Measurements from ENCODE around the gene EDC3. TPM values are rescaled to one million over a fixed set of nuclear protein-coding genes. Genes with fewer than 3 reads are reported as not detected.
"Not testable (repeated sequence)": the region's sequence is repeated elsewhere in the genome, so short reads cannot be mapped to it uniquely, and the experiment has no call there.

Gene EDC3
- total RNA-seq, 1 donor from 2014 or later, result 39.9 TPM

DNA sequence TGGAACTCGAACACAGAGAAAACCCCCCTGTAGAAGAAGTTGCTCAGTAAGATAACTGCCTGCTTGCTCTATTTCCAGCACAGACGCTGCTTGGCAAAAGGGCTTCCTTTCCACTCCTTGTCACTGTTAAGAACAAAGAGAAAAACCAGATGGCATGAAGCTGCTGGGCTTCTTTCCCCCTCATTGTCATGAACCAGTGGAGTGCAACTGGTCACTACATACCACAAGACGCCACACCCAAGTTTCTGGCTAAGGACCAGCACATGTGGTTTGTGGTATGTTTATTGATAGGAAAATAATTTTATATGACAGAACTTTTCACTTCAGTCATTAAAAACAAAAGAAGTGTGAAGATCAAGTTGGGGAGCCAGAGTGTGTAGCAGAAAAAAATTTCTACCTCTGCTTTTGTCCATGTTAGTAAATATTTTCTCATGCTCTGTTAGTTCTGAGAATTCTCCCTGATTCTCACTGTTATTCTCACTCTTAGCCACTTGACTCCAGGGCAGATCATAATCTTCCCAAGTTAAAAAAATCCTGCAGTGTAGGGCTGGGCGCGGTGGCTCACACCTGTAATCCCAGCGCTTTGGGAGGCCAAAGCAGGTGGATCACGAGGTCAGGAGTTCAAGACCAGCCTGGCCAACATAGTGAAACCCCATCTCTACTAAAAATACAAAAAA, 42.3 kb downstream of the EDC3 start:
- DNase-seq (ENCODE audit: extremely low read depth, low read depth, low spot score), result no peak

DNA sequence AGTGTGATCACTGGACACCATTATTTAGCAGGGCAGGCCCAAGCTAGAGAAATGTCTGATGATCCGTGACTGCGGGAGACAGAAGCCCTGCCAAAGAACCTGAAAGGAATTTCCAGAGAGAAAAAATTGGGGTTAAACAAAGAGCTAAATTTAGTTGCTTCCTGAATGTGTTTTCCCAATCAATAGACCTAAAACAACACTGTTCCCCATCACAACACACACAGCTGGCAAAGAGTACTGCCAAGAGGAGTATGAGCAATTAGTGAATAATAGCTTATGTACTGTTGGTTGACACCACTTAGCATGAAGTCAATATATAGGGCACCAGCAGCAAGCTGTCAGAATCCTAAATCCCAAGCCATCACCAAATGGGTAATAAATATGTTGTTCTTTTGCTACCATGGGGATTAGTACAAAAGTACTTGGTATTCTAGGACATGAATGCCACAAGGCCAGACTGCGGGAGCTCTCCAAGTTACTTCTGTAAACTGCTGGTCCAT, 44.5 kb downstream of the EDC3 start:
- DNase-seq (ENCODE audit: extremely low read depth, low read depth, low spot score), result no peak

DNA sequence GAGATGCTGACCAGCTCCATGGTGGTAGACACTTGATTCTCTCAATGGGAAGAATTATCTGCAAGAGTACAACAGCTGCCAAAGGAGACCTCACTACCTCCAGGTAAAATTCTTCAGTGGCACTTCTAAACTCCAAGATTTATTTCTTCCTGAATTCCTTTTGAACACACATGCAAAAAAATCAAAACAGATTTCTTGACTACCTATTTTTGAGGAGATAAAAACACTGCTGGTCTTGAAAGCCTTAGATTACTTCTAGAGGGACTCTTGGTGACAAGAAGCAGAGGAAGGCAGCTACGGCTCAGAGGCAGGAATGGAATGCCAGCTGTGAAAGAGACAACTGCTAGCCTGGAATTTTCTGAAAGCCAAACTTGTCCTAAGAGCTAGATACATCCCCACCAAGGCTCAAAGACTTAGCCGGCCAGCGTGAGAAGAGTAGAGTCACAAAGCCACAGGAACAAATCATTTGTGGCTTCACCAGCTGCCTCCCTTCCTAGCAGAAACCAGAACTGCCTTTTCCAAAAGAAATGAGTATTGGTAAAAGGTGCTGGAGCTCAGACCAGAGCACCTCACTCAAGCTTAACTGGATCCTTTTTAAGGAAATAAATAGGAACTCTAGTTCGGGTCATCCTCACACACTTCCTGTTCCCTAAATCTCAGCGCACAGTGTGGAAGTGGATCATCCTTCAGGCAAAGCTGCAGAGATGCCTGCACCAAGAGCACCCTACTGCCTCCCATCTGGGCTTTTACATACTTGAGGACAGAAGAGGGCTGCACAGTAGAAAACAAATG, 47.6 kb downstream of the EDC3 start:
- DNase-seq (ENCODE audit: extremely low read depth, low read depth, low spot score), result no peak

DNA sequence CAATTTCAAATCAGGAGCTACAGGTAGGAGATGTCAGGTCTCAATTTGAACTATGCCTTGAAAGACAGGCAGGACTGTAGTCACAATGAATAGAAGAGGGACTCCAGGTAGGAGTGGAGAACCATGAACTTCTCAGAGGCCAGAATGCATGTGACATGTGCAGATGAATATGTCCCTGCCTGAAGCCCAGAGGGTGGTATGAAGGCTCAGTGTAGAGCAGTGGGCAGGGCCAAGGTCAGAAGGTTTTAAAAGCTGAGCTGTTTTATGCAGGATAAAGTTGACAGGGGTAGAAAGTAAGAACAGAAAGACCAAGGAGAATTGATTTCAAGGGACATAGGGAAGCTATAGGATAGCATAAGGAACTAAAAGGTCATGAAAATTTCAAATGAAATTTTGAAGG, 49.3 kb downstream of the EDC3 start:
- DNase-seq (ENCODE audit: extremely low read depth, low read depth, low spot score), result no peak

DNA sequence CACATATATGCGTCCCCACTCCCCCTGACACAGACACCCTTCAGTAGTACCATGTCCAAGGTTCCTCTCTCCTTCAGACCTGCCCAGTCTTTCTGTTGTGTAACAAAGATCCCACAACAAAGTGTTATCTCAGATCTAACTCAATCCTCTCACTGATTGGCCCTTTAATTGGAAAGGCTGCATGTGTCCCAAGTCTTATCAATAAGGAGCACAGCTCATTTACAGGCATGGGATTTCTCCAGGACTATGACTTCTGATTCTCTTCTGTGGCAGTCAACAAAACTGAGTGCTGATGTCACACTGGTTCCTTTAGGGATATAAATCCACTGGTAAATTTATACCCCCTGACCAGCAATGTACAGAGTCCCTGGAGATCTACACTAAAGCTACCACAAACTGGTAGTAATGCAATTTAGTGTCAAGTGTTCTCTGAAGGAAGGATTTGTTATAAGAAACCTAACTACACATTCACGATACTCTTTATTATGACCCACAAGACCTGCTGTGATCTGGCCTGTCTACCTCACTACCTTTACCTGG, 52.1 kb downstream of the EDC3 start:
- DNase-seq (ENCODE audit: extremely low read depth, low read depth, low spot score), result no peak

DNA sequence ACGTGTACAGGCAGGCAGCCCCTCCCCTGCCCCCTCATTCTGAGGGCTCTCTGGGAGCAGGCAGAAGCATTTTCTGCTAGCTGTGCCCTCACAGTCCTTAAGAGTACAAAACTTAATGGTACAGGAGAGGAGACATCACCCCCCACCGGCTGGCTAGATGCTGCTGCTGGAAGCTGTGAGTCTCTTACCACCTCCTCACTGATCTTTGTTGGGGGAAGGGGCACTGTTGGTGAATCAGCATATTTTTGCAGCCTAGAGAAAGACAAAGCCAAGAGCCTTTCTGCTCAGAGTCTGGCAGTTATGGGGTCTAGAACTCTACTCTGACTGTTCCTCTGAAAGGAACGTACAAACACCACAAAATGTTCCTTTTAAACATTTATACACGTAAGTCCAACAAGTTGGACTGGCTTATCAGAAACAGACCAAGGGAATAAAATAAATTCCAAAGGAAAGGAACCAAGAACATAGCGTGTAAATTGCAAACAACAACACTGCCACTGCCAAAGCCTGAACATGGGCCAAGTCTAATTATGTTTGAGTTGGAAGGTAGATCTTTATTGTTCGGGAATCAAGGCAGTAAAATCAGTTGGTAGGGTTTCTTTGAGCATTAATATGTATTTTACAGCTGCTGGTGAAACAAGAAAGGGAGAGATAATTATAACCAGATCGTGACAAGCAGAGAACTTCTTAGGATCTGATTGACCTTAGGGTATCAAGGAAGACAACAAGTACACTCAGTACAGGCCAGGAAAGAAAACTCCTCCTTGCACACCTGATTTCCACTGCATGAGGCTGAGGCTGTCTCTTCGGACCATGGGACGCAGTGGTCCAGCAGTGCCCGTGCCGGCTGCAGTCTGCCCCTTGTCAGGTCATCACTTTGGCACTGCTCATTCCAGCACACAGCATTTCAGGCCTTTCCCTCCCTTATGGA, 52.8 kb downstream of the EDC3 start:
- no peak for DNase-seq (ENCODE audit: extremely low read depth, low read depth, low spot score)

DNA sequence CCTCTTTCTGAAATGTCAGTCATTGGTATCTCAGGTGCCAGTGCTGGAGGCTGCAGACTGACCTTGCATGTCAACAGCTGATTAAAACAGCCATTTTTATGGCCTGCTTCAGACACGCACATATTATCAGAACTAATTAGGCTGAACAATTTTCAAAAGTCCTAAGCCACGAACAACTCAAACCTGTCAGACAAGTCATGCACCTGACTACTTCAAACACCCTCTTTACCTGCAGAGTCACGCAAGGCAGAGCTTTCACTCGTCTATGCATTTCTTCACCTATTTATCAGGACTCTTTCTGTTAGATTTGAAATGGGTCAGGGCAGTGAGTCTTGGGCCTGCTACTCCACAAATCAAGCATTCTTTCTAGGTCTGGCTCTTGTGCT, 53.5 kb downstream of the EDC3 start:
- DNase-seq (ENCODE audit: extremely low read depth, low read depth, low spot score), result no peak

DNA sequence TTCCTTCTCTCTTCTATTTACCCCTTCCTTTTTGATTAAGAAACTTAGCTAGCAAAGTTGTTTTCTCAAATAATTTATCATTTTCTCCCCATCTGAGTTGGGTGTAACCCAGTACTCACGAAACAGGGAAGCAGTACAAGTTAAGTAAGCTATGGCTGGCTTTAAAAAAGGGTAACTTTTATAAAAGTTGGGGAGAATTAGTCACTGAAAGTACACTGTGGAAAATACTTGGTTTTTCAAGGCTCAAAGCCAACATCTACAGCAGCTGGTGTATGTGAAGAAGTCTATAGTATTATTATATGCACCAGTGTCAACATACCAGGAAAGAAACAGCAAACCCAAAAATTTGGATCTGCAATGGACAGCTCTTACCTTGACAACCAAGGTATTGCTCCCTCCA, 54.7 kb downstream of the EDC3 start:
- no peak for DNase-seq (ENCODE audit: extremely low read depth, low read depth, low spot score)

DNA sequence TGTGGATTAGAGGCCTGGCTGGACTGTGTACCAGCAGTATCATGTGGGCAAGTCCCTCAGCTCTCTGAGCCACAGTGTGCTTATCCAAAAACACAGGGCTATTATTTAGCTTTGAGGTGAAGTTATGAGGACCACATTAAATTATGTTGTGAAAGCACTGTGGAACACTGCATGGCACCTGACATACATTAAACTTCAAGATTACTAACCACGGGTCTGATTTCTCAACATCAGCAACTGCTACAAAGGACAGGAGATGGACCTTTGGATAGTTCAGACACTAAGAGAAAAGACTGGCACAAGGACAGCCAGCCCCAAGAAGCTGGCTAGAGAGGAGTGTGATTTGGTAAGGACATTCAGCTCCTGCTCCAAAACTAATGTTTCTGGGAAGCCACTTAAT, 58.8 kb downstream of the EDC3 start:
- DNase-seq (ENCODE audit: extremely low read depth, low read depth, low spot score), result no peak

DNA sequence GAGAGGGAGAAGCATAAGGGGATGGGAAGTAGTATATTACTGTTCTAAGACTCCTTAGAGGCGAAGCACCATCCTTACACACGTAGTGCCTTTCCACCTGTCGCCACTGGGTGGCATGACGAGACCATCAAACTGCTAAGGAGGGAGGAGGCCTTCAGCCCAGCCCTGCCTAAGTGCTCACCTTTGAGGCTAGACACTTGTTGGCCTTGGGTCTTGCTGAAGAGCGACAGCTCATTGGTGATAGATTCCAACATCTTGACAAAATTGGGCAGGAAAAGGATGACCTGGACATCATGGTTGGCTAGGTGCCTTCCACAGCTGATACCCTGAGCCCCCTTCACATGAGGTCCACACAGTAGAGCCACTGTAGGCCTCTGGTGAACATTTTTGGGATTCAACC, 60.6 kb downstream of the EDC3 start:
- no peak for DNase-seq (ENCODE audit: extremely low read depth, low read depth, low spot score)

DNA sequence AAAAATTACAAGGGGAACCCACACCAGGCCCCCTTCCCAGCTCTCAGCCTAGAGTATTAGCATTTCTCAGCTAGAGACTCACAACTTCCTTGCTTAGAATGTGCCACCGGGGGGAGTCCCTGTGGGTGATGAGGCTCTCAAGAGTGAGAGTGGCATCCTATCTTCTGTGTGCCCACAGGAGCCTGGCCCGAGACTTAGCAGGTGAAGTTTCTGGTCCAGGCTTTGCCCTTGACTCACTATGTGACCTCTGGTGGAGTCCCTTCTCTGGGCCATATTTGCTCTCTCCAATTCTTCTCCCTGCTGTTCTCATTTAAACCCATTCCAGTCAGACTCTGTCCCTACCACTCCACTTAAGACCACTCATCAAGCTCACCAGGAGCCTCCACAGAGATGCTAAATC, 62.0 kb downstream of the EDC3 start:
- DNase-seq (ENCODE audit: extremely low read depth, low read depth, low spot score), result no peak

DNA sequence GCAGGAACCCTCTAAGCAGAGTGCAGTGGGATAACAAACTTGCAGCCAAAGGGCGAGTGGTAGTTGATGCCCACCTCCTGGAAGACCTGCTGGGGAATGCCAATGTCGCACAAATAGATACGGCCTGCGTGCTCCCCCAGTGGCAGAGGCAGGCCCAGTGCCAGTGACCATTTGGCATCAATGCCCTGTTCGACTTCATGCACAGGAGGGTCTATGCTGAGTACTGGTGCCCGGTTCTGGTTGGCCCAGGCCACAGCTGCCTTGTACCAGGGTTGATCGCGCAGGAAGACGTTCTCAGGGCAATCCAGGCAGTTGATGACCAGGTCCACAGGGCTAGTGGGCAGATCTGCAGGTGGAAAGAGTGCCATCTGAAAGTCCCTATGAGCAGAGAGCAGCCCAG, 63.2 kb downstream of the EDC3 start:
- no peak for DNase-seq (ENCODE audit: extremely low read depth, low read depth, low spot score)

DNA sequence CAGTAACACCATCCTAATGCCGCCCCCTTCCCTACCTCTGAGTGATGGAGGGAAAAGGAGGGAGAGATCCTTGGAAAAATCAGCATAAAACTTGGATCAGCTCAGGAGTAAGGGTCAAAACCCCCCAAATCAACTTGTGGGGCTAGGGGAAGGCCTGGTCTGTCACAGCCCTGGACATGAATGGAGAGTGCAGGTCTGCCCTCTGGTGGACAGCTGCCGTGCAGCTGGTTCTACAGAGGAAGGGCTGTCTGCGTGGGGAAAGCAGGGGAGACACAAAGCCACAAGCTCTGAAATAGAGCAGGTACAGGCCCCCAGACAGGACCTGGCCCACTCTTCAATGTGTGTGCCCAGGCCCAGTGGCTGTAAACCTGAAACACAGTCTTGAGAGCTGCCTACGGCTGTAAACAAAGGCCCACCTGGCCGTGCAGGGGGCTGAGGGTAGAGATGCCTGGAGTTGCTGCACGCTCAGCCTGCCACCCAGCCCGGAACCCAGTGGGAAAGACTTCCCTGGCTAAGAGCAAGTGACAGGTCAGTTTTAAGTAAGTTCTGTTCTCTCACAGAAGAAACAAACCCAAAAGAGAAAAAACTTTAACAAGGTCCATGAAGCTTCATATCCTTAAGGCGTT, 63.8 kb downstream of the EDC3 start:
- no peak for DNase-seq (ENCODE audit: extremely low read depth, low read depth, low spot score)

DNA sequence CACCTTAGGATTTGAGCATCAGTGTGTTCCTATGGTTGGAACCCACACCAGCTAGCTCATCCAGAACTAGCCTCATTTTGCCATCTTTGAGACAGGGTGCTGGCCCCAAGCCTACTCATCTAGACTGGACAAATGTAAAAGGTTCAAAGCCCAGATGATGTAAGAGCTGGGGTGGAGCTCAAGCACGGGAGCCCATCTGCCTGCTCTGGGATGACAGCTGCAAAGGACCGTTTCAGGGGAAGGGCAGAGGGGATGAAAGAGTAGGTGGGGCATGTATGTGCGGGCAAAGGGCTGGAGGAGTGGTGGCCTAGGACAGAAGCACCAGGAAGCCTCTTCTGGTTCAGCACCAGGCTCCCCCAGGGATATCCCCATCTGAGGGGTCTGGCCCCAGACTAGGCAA, 64.4 kb downstream of the EDC3 start:
- DNase-seq (ENCODE audit: extremely low read depth, low read depth, low spot score), result no peak

DNA sequence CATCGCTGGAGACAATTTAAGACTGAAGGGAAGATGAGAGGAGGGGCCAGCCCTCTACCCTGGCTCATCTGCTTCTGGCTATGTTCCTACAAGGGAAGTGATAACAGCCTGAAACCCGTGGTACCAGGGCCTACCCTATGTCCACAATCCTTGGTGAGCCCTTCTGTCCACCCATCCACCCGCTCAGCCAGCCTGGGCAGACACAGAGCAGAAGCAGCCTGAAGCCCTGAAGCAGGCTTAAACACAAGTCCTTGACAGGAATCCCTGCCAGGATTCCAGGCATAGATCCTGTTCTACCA, 64.8 kb downstream of the EDC3 start:
- no peak for DNase-seq (ENCODE audit: extremely low read depth, low read depth, low spot score)

DNA sequence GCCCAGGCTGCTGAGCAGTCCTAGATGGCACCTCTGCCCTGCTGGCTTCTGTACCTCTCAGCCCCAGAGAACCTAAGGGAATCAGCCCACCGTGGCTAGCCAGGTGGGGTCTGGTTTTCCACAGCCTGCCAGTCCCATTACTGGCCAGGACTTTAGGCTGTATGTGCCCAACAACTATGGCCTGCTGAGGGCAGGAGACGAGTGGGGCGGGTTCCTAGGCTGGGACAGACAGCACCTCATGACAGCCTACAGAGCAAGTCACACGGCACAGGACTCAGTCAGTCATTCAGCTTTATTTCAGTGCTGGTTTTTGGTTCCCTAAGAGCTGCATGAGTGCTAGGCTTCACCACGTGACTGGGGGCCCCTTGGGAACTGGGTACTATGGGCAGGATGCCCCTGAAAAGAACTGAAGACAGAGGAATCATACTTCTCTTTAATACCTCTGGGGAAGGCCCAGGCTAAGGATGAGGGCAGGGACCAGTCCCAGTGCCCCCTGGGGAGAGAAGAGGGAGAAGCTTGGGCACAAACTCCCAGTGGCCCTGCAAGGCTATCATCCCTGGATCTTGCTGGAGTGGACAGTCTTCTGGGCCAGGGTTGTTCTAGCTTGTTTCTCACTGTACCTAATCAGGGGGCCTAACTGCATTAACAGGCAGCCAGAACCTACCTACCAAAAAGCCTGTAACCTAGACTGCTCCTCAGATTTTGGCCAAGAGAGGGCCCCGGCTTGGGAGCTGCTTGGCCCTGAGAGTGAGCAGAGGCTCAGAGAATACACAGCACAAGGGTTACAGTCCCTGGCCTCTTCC, 65.3 kb downstream of the EDC3 start:
- DNase-seq (ENCODE audit: extremely low read depth, low read depth, low spot score), result no peak

DNA sequence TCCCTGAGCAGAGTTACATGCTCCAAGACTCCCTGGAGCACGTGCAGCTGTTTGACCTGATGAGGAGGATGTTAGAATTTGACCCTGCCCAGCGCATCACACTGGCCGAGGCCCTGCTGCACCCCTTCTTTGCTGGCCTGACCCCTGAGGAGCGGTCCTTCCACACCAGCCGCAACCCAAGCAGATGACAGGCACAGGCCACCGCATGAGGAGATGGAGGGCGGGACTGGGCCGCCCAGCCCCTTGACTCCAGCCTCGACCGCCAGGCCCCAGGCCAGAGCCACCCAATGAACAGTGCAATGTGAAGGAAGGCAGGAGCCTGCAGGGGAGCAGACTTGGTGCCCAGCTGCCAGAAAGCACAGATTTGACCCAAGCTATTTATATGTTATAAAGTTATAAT, 66.1 kb downstream of the EDC3 start:
- not testable (repeated sequence) for DNase-seq (ENCODE audit: extremely low read depth, low read depth, low spot score)

DNA sequence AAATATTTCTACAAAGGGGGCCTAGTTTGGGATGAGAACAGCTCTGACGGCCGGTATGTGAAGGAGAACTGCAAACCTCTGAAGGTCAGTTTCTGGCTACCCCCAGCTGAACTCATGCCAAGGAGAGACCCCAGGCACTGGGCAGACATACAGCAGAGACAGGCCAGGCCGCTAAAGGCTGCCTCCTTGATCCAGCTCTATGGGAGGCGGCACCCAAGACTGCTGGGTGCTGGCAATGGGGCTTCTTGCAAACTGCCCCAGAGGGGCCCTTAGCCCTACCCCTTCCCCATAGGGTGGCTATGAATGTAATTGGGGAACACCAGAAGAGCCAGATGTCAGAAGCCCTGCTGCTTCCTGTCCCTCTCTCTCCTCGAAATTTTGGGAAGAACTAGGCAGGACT, 66.9 kb downstream of the EDC3 start:
- no peak for DNase-seq (ENCODE audit: extremely low read depth, low read depth, low spot score)

DNA sequence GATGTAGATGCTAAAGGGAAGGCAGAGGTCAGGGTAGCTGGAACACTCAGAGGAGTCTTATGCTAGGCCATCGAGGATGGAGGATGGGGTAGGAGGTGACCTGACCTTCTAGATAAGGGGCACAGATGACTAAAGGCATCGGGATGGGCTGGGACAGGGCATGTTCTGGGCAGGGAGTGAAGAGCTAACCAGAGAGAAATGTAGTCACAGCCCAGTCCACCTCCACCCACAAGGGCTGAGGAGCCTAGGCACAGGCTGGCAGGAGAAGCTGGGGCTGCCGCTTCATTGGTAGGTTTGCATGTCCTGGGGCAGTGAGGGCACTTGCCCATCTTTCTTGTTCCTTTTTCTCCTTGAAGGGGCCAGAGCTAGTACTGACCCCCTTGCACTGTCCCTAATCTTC, 67.6 kb downstream of the EDC3 start:
- no peak for DNase-seq (ENCODE audit: extremely low read depth, low read depth, low spot score)

DNA sequence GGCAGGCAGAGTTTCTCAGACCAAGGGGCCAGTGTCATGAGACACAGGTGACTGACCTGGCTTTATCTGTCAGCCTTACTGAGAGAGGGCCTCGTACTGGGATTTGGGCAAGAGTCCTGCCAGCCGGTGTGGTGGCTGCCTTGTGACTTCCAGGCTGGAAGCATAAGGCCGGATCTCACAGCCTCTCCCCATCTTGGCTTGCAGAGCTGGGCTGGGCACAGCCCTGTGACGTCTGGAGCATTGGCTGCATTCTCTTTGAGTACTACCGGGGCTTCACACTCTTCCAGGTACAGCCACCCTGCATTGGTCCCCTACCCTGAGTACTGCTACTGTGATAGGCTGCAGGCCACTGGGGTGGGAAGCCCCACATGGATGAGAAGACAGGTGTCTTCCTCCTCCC, 68.1 kb downstream of the EDC3 start:
- no peak for DNase-seq (ENCODE audit: extremely low read depth, low read depth, low spot score)

Data from glomerular endothelial cell (primary cell).